Inflammatory macrophage treated with lipopolysaccharide for 4 hours (primary cell): ENCODE results near the gene P2RX3.
A peak's percentile ranks its signal among the peaks of the same experiment; 100 is the strongest.

Source experiments
- DNase-seq: peaks from one replicate; pipeline ENCODE4 v3.0.0-alpha.2; 2020

P2RX3 gene

DNA sequence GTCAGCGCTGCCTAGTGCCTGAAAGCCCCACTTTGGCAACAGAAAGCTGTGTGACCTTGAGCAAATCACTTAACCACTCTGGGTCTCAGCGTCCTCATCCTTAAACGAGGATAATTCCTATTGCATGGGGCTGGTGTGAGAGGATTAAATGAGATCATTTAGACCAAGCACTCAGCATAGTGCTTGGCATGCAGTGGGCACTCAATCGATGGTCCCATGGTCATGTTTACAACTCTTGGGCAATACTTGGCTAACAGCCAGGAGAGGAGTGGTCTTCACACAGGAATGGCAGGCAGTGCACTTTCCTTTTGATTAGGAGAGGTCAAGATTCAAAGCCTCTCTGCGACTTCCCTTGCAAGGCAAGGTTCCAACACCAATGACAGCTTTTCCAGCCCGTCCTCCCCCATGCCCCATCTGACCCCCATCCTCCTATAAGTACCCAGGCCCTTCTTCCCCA lies 27.5 kb upstream of the P2RX3 start:
- DNase-seq, result no peak

DNA sequence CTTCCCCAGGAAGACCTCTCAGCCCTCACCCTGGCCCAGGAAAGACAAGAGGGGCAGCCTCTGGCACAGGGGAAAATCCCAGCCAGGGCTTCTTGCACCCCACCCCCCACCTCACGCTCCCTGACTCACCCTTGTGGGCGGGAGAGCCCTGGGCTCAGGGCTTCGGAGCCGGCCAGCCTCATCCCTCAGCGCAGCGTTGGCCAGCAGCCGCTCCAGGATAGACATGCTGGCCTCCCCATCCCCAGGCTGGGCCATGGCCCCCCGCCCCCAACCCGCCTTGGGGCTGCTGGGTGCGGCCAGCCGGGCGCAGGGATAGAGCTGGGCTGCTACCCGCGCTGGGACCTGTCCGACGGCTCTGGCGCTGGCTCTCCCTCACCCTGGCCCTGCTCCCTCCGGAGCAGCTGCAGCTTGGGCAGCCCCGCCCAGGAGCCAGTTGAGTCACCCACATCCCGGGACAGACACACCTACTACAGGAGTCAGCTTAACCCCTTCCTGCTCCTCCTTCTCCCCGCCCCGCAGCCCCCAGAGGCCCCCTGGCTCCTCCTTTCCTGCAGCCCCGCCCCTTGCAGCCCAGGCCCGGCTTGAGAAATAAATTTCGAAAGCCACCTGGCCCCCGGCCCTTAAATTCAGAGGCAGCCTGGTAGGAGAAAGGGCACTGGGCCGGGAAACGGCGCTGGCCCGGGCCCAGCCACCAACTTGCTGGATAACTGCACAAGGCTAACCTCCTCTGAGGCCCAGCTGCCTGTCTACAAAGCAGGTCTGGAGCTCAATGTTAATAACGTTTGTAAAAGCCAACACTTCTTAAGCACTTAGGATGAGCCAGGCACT lies 26.8 kb upstream of the P2RX3 start:
- DNase-seq, result peak; percentile 77

GRCh38 chr11:57312511-57313021 lies 25.6 kb upstream of the P2RX3 start:
- DNase-seq, result no peak

- no peak for DNase-seq
Observed at GRCh38 chr11:57313071-57313787, 24.9 kb upstream of the P2RX3 start.

DNA sequence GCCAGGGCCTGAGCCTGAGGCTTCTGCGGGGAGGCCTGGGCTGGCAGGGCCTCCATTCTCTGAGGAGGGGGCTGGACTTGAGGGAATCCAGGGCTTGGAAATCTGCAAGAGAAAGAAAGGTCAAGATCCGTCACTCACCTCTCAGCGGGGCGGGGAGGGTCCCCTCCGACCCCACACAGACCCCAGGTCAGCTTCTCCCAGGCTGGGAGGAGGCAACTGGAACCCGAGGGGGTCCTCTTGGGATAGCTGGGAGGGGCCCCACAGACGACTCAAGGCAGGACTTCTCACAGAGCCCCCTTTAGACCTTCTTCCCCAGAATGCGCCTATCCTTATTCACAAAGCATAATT lies 24.4 kb upstream of the P2RX3 start:
- DNase-seq, result no peak

DNA sequence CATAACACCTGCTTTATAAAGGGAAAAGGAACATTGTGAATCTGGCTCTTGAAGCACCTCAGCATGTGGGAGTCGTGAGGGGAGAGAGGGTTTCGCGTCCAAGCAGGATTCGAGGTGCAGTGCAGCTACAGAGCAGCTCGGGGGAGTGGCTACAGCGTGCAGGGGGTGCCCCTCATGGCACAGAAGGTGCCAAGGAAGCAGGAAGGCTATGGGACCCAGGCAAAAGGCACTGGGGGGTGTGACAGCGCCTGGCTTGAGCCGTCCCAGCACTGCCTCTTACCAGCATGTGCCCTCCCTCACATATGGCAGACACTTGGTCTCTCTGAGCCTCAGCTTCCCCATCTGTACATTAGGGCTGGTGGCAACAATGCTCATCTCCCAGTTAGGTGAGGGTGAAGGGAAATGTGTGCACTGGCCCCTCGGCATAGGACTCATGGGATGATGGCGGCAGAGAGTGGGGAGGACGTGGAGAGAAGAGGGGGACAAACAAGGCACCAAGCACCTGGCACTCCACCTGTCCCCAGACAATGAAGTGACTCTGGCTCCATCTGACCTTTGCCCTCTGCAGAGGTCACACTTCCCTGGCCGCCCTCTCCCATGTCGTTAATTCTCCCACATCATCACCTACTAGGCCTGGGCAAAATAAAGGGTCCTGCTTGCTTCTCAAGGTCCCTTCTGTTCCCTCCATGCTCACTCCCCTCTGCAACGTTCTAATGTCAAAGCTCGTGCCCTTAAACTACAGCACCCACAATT lies 23.8 kb upstream of the P2RX3 start:
- no peak for DNase-seq

GRCh38 chr11:57315491-57315890 lies 22.7 kb upstream of the P2RX3 start:
- no peak for DNase-seq

- DNase-seq, result no peak
Observed at GRCh38 chr11:57316017-57316416, 22.1 kb upstream of the P2RX3 start.

- DNase-seq, result no peak
Observed at GRCh38 chr11:57318178-57318577, 20.0 kb upstream of the P2RX3 start.

DNA sequence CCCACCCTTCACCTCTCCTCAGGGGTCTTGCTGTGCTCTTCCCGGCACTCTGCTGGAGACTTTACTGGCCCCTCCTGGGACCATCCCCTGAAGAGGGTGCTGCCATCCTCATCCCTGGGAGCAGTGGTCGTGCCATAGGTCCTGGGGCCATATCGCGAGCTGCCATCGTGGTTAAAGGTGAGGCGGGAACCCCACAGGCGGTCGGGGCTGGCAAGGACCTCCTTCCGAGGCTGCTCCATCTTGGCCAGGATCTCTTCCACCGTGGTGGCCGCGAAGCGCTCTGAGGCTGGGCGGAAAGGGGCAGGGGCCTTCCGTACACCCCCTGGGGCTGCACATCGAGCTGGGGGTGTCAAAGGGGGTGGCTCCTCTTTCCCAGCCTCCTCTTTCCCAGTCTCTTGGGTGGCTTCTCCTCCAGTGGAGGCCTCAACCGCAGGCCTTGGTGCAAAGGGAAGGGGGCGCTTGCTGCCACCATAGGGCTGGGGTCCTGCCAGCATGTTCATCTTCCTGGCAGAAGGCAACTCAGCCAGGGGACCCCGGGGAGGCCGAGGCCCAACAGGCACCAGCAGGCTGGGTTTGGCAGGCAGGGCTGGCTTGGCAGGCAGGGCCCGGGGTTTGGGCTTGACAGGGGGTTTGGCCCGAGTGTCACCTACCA lies 18.0 kb upstream of the P2RX3 start:
- no peak for DNase-seq

GRCh38 chr11:57320719-57321387 lies 17.3 kb upstream of the P2RX3 start:
- DNase-seq, result no peak

- no peak for DNase-seq
Observed at GRCh38 chr11:57321388-57322255, 16.5 kb upstream of the P2RX3 start.

GRCh38 chr11:57322256-57323166 lies 15.6 kb upstream of the P2RX3 start:
- DNase-seq, result no peak

GRCh38 chr11:57323167-57323854 lies 14.8 kb upstream of the P2RX3 start:
- no peak for DNase-seq

- no peak for DNase-seq
Observed at GRCh38 chr11:57323855-57324153, 14.3 kb upstream of the P2RX3 start.

- no peak for DNase-seq
Observed at GRCh38 chr11:57324154-57324885, 13.8 kb upstream of the P2RX3 start.

- peak; percentile 92 for DNase-seq
Observed at GRCh38 chr11:57324886-57325734, 13.0 kb upstream of the P2RX3 start, which contains the start of gene TNKS1BP1. TSS of gene TNKS1BP1 (minus strand) at chr11:57324952. CDS start at chr11:57321885, 3,067 bp downstream.

GRCh38 chr11:57325735-57326048 lies 12.5 kb upstream of the P2RX3 start:
- peak; percentile 30 for DNase-seq
